NB4 (cell line): ENCODE data around the gene KTI12.
A peak's percentile ranks its signal among the peaks of the same experiment; 100 is the strongest.
"Not testable (repeated sequence)": the region's sequence is repeated elsewhere in the genome, so short reads cannot be mapped to it uniquely, and the experiment has no call there.

Source experiments
- DNase-seq: peaks from one replicate; pipeline ENCODE4 v3.0.0; 2010; ENCODE audit warnings: low read depth
- H3K4me3 ChIP-seq: one replicate; pipeline ENCODE4 v1.5.1; 2011; ENCODE audit warnings: mild to moderate bottlenecking, low read depth, low read length, moderate library complexity
- CTCF ChIP-seq: IDR thresholded peaks from one replicate; pipeline ENCODE4 v1.5.1; 2012; ENCODE audit warnings: low read depth, low read length
- MYC ChIP-seq: IDR thresholded peaks from 2 replicates; pipeline ENCODE4 v1.6.1; 2011; ENCODE audit warnings: low read depth, low read length
- POLR2A ChIP-seq: IDR thresholded peaks from 2 replicates; pipeline ENCODE4 v1.6.1; 2011; ENCODE audit warnings: mild to moderate bottlenecking; ENCODE audit not compliant: insufficient read length; ENCODE audit errors: extremely low read depth
- TF ChIP-seq, protein P1 (sequence below): IDR thresholded peaks from 2 replicates; pipeline ENCODE4 v1.6.1; 2011; ENCODE audit warnings: low read depth, low read length

Gene KTI12

DNA sequence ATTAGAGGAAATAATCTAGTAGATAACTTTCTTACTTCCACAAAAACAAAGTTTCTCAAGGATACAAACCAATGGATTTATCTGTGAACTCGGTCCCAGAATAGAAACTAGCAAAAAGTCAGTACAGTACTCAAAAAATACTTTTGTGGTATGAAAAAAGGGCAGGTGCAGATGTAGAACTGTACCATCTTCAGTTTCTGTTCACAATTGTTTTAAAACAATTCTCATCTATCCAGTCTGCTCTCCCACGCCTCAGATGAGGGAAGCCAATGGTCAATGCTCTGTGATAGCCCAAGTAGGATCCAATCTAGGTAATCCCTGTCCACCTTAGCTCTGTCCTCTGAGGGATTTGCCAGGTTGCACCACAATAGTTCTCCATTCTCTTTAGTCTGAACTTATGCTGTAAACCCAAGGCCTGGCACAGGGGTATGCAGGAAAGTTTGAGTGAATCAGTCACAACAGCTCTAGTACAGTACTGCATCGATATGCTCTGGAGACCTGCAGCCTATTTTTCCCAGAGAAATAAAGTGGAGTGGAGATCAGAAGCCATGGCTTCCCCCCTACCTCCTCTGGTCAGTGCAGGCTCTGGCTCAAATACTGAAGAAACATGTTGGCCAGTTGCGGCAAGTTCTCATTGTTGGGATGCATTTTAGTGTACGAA, 1.4 kb downstream of the KTI12 start:
- H3K4me3 ChIP-seq: peak overlapping the region; percentile 94
- TF ChIP-seq, protein P1, sequence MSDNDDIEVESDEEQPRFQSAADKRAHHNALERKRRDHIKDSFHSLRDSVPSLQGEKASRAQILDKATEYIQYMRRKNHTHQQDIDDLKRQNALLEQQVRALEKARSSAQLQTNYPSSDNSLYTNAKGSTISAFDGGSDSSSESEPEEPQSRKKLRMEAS: no peak
- TF ChIP-seq MYC: no peak
- DNase-seq: no peak

GRCh38 chr1:52028839-52029238, 4.8 kb downstream of the KTI12 start:
- DNase-seq, H3K4me3 ChIP-seq: not testable (repeated sequence)

- H3K4me3 ChIP-seq: no peak overlapping the region
- DNase-seq: no peak
- TF ChIP-seq MYC (no peak), CTCF (no peak), POLR2A (no peak)
- TF ChIP-seq, protein P1: no peak
Measured at GRCh38 chr1:52028328-52028727, 5.3 kb downstream of the KTI12 start.

- H3K4me3 ChIP-seq: no peak overlapping the region
- DNase-seq: no peak
- no peak for TF ChIP-seq MYC
- TF ChIP-seq POLR2A: no peak
- TF ChIP-seq, protein P1: no peak
- TF ChIP-seq CTCF: no peak
Measured at GRCh38 chr1:52026278-52026677, 7.3 kb downstream of the KTI12 start.

GRCh38 chr1:52022133-52022532, 11.5 kb downstream of the KTI12 start:
- H3K4me3 ChIP-seq: no peak overlapping the region
- no peak for DNase-seq
- no peak for TF ChIP-seq CTCF

DNA sequence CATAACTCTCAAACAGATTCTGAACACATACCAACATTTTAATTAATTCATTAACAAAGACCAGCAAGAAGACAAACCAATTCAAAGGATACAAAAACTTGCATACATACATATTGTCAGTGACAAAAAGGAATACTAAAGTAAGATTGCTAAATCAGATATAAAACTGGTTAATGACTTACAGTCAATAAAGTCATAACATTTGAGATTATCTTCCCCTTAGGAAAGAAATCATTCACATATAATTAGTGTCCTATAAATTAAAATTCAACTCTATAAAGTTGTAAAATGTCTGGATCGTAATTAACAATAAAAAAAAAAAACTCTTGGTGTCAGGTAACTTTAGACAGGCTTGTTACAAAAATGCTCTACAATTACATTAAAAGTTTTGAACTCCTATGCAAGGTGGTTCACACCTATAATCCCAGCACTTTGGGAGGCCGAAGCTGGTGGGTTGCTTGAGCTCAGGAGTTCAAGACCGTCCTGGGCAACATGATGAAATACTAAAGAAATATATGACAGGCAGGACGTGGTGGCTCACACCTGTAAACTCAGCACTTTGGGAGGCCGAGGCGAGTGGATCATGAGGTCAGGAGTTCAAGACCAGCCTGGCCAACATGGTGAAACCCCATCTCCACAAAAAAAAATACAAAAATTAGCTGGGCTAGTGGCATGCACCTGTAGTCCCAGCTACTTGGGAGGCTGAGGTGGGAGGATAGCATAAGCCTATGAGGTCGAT, 25.4 kb downstream of the KTI12 start:
- no peak for DNase-seq
- no peak for TF ChIP-seq POLR2A
- no peak for TF ChIP-seq MYC
- TF ChIP-seq CTCF: no peak
- TF ChIP-seq, protein P1: no peak
- no peak overlapping the region for H3K4me3 ChIP-seq
